Adrenal gland (tissue), 5 donors: ENCODE measurements around the gene GPRC5B.

Source experiments
- CTCF ChIP-seq, 6 experiments: fragments of 450-650 bp in 4 of 6; fragments of 200-600 bp in 2 of 6; sonication (generic) in 1 of 6; IDR thresholded peaks; 1 replicate in 5 of 6; 2 replicates in 1 of 6; pipeline versions ENCODE4 v1.5.1 to v1.8.0; 2016 to 2021; ENCODE audit warnings: antibody characterized with exemption in 6 of 6, mild to moderate bottlenecking in 2 of 6, moderate library complexity in 1 of 6
- POLR2A ChIP-seq, 2 donors: fragments of 450-650 bp; IDR thresholded peaks; one replicate each; pipeline ENCODE4 v1.6.1; 2017; ENCODE audit warnings: antibody characterized with exemption in 2 of 2, mild to moderate bottlenecking in 2 of 2, moderate library complexity in 1 of 2
- donor health status: DM: no; HTN: no; CAD: no.

GRCh38 chr16:19868421-19868820 lies 16.2 kb downstream of the GPRC5B start:
- no peak for TF ChIP-seq CTCF (IDR thresholded peaks at IDR 0.05)
- no peak for TF ChIP-seq POLR2A (IDR thresholded peaks at IDR 0.05)
